NCI-H524 treated with DMSO at 0.1 percent for 48 hours (cell line): Measurements from ENCODE around the gene GOLGA8B.
"Not testable (repeated sequence)": the region's sequence is repeated elsewhere in the genome, so short reads cannot be mapped to it uniquely, and the experiment has no call there.

Experiments used
- DNase-seq: peaks from one replicate; lab custom pipeline; 2025; lab: John Stamatoyannopoulos, UW

Gene GOLGA8B

GRCh38 chr15:34564711-34565110 is 18.7 kb downstream of the GOLGA8B start:
- DNase-seq: not testable (repeated sequence)

GRCh38 chr15:34560814-34561213 is 22.6 kb downstream of the GOLGA8B start:
- not testable (repeated sequence) for DNase-seq

- not testable (repeated sequence) for DNase-seq
Measured at GRCh38 chr15:34559764-34560163, 23.7 kb downstream of the GOLGA8B start.

GRCh38 chr15:34555162-34555561 is 28.3 kb downstream of the GOLGA8B start:
- DNase-seq: not testable (repeated sequence)

- not testable (repeated sequence) for DNase-seq
Measured at GRCh38 chr15:34554716-34555115, 28.7 kb downstream of the GOLGA8B start.

- DNase-seq: not testable (repeated sequence)
Measured at GRCh38 chr15:34554126-34554525, 29.3 kb downstream of the GOLGA8B start.

- DNase-seq: not testable (repeated sequence)
Measured at GRCh38 chr15:34550129-34550528, 33.3 kb downstream of the GOLGA8B start.

GRCh38 chr15:34549381-34549809 is 34.1 kb downstream of the GOLGA8B start:
- not testable (repeated sequence) for DNase-seq

GRCh38 chr15:34543860-34544649 is 39.4 kb downstream of the GOLGA8B start:
- not testable (repeated sequence) for DNase-seq

GRCh38 chr15:34535857-34536256 is 47.6 kb downstream of the GOLGA8B start:
- not testable (repeated sequence) for DNase-seq
